RWPE2 (cell line): Measurements from ENCODE around the gene IGF2.

ENCODE experiments used
- ATAC-seq: fragments of 200-7000 bp; cut with Tn5 transposase; 3 replicates; pipeline ENCODE4 v1.9.1; 2021; ENCODE audit warnings: low read depth
- DNase-seq: peaks from one replicate; pipeline ENCODE4 v3.0.0-alpha.2; 2020; ENCODE audit warnings: low spot score
- H3K27ac ChIP-seq: fragments of 450-650 bp; 2 replicates; pipeline ENCODE4 v1.5.1; 2017; ENCODE audit warnings: mild to moderate bottlenecking; ENCODE audit not compliant: poor library complexity, severe bottlenecking
- H3K27me3 ChIP-seq: fragments of 250-450 bp; sonication (Bioruptor Pico); 2 replicates; pipeline ENCODE4 v1.5.1; 2021; ENCODE audit warnings: mild to moderate bottlenecking, moderate library complexity; ENCODE audit not compliant: insufficient read depth, poor library complexity, severe bottlenecking
- H3K36me3 ChIP-seq: fragments of 250-450 bp; sonication (Bioruptor Pico); 2 replicates; pipeline ENCODE4 v1.5.1; 2020; ENCODE audit warnings: low read depth, mild to moderate bottlenecking, moderate library complexity
- H3K4me1 ChIP-seq: fragments of 250-450 bp; sonication (Bioruptor Pico); 2 replicates; pipeline ENCODE4 v1.5.1; 2021; ENCODE audit warnings: mild to moderate bottlenecking, moderate library complexity; ENCODE audit not compliant: insufficient read depth, poor library complexity, severe bottlenecking
- H3K4me3 ChIP-seq: fragments of 250-450 bp; sonication (Bioruptor Pico); 2 replicates; pipeline ENCODE4 v1.5.1; 2021; ENCODE audit warnings: mild to moderate bottlenecking, moderate library complexity; ENCODE audit not compliant: severe bottlenecking
- H3K9me3 ChIP-seq: fragments of 250-450 bp; sonication (Bioruptor Pico); 2 replicates; pipeline ENCODE4 v1.5.1; 2021; ENCODE audit warnings: mild to moderate bottlenecking, moderate library complexity; ENCODE audit not compliant: severe bottlenecking
- TF ChIP-seq, protein P1 (sequence below): fragments of 450-650 bp; IDR thresholded peaks from one replicate; pipeline ENCODE4 v1.5.1; 2017; ENCODE audit warnings: mild to moderate bottlenecking, moderate library complexity; ENCODE audit not compliant: poor library complexity, severe bottlenecking

Gene IGF2

DNA sequence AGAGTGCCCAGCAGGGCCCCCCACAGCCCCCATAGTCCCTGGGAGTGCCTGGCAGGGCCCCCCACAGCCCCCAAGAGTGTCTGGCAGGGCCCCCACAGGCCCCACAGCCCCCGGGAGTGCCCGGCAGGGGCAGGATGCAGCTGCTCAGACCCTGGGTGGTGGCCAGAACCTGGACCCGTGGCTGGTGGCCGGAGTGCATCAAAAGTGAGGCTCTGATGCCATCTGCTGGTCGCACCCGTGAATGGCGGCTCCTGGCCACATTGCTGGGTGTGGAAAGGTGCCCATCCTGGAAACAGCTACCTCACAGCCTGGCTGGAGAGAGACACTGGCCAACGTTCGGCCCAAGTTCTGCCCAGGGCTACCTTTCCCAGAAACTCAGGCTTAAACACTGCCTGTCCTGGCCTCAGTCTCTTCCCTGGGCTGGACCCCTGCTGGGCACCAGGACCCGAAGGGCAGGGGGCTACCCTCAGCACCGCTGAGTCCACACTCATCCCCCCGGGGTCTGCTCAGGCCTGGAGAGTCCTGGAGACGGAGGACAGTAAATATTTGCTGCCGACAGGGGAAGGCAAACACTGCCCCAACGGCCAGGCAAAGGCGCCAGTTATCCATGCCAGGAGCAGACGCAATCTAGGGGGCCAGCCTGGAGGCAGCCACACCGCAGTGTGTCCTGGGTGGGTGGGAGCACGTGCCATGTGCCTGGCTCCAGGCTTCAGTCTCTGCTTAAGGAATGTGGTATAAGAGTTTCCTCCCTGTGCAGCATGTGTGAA, 17.4 kb upstream of the IGF2 start:
- Histone ChIP-seq H3K9me3 (no peaks in the 10 kb centered on the region), H3K27me3 (no peaks in the 10 kb centered on the region), H3K36me3 (no peaks in the 10 kb centered on the region), H3K4me3 (no peak overlapping the region), H3K4me1 (no peaks in the 10 kb centered on the region), H3K27ac (no peak overlapping the region)
- ATAC-seq (peak; percentile 50), DNase-seq (no peak)
- TF ChIP-seq, protein P1, sequence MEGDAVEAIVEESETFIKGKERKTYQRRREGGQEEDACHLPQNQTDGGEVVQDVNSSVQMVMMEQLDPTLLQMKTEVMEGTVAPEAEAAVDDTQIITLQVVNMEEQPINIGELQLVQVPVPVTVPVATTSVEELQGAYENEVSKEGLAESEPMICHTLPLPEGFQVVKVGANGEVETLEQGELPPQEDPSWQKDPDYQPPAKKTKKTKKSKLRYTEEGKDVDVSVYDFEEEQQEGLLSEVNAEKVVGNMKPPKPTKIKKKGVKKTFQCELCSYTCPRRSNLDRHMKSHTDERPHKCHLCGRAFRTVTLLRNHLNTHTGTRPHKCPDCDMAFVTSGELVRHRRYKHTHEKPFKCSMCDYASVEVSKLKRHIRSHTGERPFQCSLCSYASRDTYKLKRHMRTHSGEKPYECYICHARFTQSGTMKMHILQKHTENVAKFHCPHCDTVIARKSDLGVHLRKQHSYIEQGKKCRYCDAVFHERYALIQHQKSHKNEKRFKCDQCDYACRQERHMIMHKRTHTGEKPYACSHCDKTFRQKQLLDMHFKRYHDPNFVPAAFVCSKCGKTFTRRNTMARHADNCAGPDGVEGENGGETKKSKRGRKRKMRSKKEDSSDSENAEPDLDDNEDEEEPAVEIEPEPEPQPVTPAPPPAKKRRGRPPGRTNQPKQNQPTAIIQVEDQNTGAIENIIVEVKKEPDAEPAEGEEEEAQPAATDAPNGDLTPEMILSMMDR: peak; percentile 69

DNA sequence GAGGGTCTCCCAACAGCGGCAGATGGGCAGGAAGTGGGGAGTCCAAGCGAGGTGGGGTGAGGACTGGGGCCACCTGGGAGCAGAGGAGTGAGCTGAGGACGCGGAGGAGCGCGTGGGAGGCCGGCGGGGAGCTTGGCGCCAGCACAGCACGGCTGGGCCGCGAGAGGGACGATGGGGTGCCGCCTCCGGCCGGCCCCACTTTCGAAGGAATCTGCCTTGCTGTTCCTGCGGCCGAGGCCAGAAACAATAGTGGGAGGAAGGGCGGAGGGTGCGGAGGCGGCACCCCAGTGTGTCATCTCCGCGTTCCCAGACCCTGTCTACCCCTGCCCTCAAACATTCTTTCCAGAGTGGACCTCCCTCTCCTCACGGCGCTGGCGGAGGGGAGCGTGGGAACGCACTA, 16.3 kb upstream of the IGF2 start:
- TF ChIP-seq, protein P1: no peak
- Histone ChIP-seq H3K9me3 (no peaks in the 10 kb centered on the region), H3K36me3 (no peaks in the 10 kb centered on the region), H3K4me3 (no peak overlapping the region), H3K27me3 (no peaks in the 10 kb centered on the region), H3K4me1 (no peaks in the 10 kb centered on the region), H3K27ac (no peak overlapping the region)
- DNase-seq (no peak), ATAC-seq (no peak)

DNA sequence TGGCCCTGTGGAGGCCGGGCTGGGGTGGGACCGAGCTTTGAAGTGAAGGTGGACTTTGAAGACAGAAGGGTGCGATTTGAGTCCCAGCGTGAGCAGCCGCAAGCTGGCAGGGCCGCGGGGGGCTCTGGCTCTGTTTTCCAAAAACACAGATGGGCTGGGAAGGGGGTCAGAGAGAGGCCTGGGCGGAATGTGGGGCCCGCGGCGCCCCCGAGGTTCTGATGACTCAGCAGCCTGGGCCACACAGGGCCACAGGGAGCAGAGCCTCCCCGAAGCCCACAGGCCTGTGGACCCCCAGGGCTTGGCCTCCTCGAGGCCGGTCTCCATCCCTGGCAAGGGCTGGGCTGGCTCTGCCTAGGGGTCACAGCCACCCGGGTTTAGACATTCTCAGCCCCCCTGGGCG, 15.7 kb upstream of the IGF2 start:
- Histone ChIP-seq H3K4me1 (no peaks in the 10 kb centered on the region), H3K27me3 (peaks cover 6% of the 10 kb centered on the region), H3K4me3 (no peak overlapping the region), H3K36me3 (no peaks in the 10 kb centered on the region), H3K9me3 (no peaks in the 10 kb centered on the region), H3K27ac (no peak overlapping the region)
- TF ChIP-seq, protein P1: no peak
- no peak for DNase-seq
- ATAC-seq: no peak

DNA sequence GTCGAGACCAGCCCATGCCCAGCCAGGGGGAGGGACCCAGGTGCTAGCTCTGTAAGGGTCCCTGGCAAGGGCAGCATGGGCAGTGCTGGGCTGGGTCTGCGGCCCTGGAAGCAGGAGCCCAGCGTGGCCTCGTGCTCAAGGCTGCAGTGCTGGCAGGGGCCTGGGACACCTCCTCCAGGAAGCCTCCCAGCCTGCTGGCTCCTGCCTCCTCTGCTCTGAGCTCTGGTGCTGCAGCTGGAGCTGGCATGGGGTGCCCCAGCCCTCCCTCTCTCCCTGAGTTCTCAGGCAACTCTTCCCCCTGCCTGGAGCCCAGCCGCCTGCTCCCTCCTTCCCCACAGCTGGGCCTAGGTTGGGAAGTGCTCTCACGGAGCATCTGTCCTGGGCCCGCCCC, 15.0 kb upstream of the IGF2 start:
- TF ChIP-seq, protein P1: no peak
- ATAC-seq (no peak), DNase-seq (no peak)
- no peak overlapping the region for H3K27ac ChIP-seq
- no peak overlapping the region for H3K4me3 ChIP-seq
- H3K36me3 ChIP-seq: no peaks in the 10 kb centered on the region
- no peaks in the 10 kb centered on the region for H3K4me1 ChIP-seq
- peaks cover 13% of the 10 kb centered on the region for H3K27me3 ChIP-seq
- no peaks in the 10 kb centered on the region for H3K9me3 ChIP-seq

DNA sequence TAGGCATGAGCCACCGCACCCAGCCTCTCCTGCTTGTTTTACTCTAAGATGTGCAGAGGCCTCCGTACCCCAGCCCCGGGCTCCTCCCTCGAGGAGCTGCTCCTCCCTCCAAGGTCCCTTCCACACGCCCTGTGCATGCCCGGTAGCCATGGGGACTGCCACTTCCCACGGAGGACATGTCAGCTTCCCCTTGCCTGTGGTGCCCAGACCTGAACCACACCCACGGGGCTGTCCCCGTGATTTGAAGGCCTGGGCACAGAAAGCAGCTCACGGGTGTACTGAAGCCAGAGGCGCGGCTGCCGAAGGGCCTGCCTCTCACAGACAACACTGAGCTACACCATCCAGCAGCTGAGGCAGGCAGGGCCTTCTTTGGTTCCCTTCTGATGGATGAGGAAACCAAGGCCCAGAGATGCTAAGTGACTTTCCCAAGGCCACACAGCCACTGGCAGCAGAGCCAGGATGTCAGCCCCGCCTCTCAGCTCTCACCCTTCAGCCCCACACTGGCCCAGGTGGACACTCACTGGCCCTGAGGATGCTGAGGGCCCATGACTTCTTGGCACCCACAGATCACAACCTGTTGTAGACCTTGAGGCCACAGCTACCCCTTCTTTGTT, 14.5 kb upstream of the IGF2 start:
- H3K27me3 ChIP-seq: peaks cover 18% of the 10 kb centered on the region
- TF ChIP-seq, protein P1: no peak

More for the DNA sequence above, 14.5 kb upstream of the IGF2 start:
- no peaks in the 10 kb centered on the region for H3K4me1 ChIP-seq
- no peak overlapping the region for H3K27ac ChIP-seq
- no peaks in the 10 kb centered on the region for H3K36me3 ChIP-seq
- no peaks in the 10 kb centered on the region for H3K9me3 ChIP-seq
- ATAC-seq (no peak), DNase-seq (no peak)
- no peak overlapping the region for H3K4me3 ChIP-seq
